ENCODE data around the gene PUS10. TPM values are rescaled to one million over a fixed set of nuclear protein-coding genes. Genes with fewer than 3 reads are reported as not detected.
"Not testable (repeated sequence)": the region's sequence is repeated elsewhere in the genome, so short reads cannot be mapped to it uniquely, and the experiment has no call there.

Gene PUS10
- polyA plus RNA-seq, 10 donors: 4.0 to 6.6 (median 5.1) TPM

GRCh38 chr2:61014763-61015162, 3.3 kb downstream of the PUS10 start:
- DNase-seq: no peak

- DNase-seq: no peak
These were observed 4.7 kb downstream of the PUS10 start for GRCh38 chr2:61013382-61013781.

- DNase-seq: peak in 1 of 3 donors; percentile 51
These were observed 5.8 kb downstream of the PUS10 start for GRCh38 chr2:61012303-61012702.

- no peak for DNase-seq
These were observed 6.4 kb downstream of the PUS10 start for GRCh38 chr2:61011678-61012077.

GRCh38 chr2:61009355-61009754, 8.7 kb downstream of the PUS10 start:
- DNase-seq: no peak

- DNase-seq: no peak
These were observed 11.5 kb downstream of the PUS10 start for GRCh38 chr2:61006486-61007105.

GRCh38 chr2:61005736-61006135, 12.3 kb downstream of the PUS10 start:
- DNase-seq: no peak

- DNase-seq: peak; percentile 32 to 65 (median 40)
These were observed 19.2 kb downstream of the PUS10 start for GRCh38 chr2:60998628-60999545.

GRCh38 chr2:60994131-60994530, 23.9 kb downstream of the PUS10 start:
- no peak for DNase-seq

GRCh38 chr2:60992985-60993392, 25.1 kb downstream of the PUS10 start:
- DNase-seq: peak in 2 of 3 donors; percentile 22 to 31

GRCh38 chr2:60991644-60992043, 26.4 kb downstream of the PUS10 start:
- DNase-seq: no peak

- DNase-seq: no peak
These were observed 28.8 kb downstream of the PUS10 start for GRCh38 chr2:60989259-60989658.

- DNase-seq: not testable (repeated sequence)
These were observed 30.4 kb downstream of the PUS10 start for GRCh38 chr2:60987656-60988055.

GRCh38 chr2:60987041-60987440, 31.0 kb downstream of the PUS10 start:
- DNase-seq: no peak

- DNase-seq: no peak
These were observed 33.3 kb downstream of the PUS10 start for GRCh38 chr2:60984720-60985119.

GRCh38 chr2:60982066-60982465, 36.0 kb downstream of the PUS10 start:
- not testable (repeated sequence) for DNase-seq

GRCh38 chr2:60980071-60980815, 37.8 kb downstream of the PUS10 start:
- DNase-seq: no peak

- no peak for DNase-seq
These were observed 38.8 kb downstream of the PUS10 start for GRCh38 chr2:60979231-60979630.

GRCh38 chr2:60977562-60977895, 40.5 kb downstream of the PUS10 start:
- no peak for DNase-seq

GRCh38 chr2:60976875-60977561, 41.0 kb downstream of the PUS10 start:
- no peak for DNase-seq

- no peak for DNase-seq
These were observed 41.7 kb downstream of the PUS10 start for GRCh38 chr2:60976256-60976850.

GRCh38 chr2:60974652-60975051, 43.4 kb downstream of the PUS10 start:
- no peak for DNase-seq
